NT2/D1 (cell line): ENCODE results near the gene SRI.
"Not testable (repeated sequence)": the region's sequence is repeated elsewhere in the genome, so short reads cannot be mapped to it uniquely, and the experiment has no call there.

Experiments used
- SUZ12 ChIP-seq: IDR thresholded peaks from 2 replicates; pipeline ENCODE4 v1.6.1; 2011; ENCODE audit not compliant: insufficient read length, insufficient read depth; ENCODE audit errors: extremely low read depth
- YY1 ChIP-seq: IDR thresholded peaks from 2 replicates; pipeline ENCODE4 v1.6.1; 2011; ENCODE audit not compliant: insufficient read length, insufficient read depth

DNA sequence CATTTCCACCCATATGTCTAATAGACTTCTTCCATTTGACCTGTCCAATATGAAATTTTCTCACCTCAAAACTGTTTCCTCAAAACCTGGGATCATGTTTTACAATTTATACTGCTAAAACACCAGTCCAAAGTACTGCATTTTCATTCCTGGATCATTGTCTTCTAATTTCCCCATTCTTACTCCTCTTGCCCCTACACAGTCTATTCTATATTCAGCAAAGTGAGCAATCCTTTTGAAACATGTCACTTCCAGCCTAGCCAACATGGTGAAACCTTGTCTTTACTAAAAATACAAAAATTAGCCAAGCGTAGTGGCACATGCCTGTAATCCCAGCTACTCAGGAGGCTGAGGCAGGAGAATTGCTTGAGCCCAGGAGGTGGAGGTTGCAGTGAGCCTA is 38.5 kb upstream of the SRI start:
- TF ChIP-seq SUZ12, YY1: not testable (repeated sequence)
